AG04449 (cell line): ENCODE data around the gene PPP1R9B.
A peak's percentile ranks its signal among the peaks of the same experiment; 100 is the strongest.

Source experiments
- CTCF ChIA-PET: fragments of 350-600 bp; formaldehyde crosslinking; extraction: SDS; loops from one replicate; lab custom pipeline; 2021; ENCODE audit warnings: antibody characterized with exemption; lab: Yijun Ruan, JAX
- POLR2A ChIA-PET: fragments of 400-600, 350-600 bp; formaldehyde crosslinking; extraction: SDS; loops from one replicate; lab custom pipeline; 2020; ENCODE audit warnings: antibody characterized with exemption, inconsistent platforms; lab: Yijun Ruan, JAX
- DNase-seq: peaks from one replicate; pipeline ENCODE4 v3.0.0-alpha.2; 2010; ENCODE audit warnings: low read depth, low spot score
- H3K4me3 ChIP-seq: 2 replicates; pipeline ENCODE4 v1.5.1; 2011; ENCODE audit warnings: low read depth, mild to moderate bottlenecking, control low read depth, low read length
- TF ChIP-seq, protein P1 (sequence below): IDR thresholded peaks from one replicate; pipeline ENCODE4 v1.5.1; 2011; ENCODE audit warnings: mild to moderate bottlenecking, moderate library complexity, low read length, control low read depth, inconsistent platforms; ENCODE audit not compliant: insufficient read depth; ENCODE audit errors: missing control alignments

The PPP1R9B gene

DNA sequence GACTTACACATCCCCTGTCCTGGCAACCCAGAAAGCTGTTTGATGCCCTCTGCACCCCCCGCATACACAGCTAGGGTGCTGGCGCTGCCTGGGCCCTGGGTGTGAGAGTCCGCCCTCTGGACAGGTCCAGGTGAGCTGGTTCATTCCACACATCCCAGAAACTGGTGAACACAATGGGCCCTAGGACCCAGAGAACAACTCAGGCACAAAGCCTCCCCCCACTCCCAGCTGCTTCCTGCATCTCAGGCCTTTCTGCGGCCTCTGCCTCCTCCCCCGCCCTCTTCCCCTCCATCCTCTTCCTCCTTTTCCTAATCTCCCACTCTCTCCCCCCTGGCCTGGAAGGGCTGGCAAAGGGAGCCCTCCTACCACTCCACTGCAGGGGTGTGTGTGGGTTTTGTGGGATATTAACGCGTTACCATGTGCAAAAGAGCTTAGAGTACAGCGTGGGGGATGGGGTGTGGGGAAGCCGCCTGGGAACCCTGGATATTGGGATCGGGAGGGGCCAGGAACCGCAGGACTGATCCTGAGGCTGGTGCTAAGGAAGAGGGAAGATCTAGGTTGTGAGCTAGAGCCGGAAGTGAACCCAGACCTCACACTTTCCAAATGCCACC is 1.6 kb upstream of the PPP1R9B start:
- ChIA-PET CTCF (interaction anchor here (0.8 to 11.9 kb wide), 17 partner anchors 9 to 144 kb away, joined by 3 to 143 read pairs (median 7); partner anchors contain the start of genes PDK2, SAMD14 and SGCA), POLR2A (interaction anchor here (0.6 to 2.1 kb wide), 10 partner anchors 9 to 787 kb away, joined by 3 to 25 read pairs (median 4); partner anchors contain the start of genes COL1A1 and SAMD14)
- H3K4me3 ChIP-seq: peak overlapping the region; percentile 77
- TF ChIP-seq, protein P1, sequence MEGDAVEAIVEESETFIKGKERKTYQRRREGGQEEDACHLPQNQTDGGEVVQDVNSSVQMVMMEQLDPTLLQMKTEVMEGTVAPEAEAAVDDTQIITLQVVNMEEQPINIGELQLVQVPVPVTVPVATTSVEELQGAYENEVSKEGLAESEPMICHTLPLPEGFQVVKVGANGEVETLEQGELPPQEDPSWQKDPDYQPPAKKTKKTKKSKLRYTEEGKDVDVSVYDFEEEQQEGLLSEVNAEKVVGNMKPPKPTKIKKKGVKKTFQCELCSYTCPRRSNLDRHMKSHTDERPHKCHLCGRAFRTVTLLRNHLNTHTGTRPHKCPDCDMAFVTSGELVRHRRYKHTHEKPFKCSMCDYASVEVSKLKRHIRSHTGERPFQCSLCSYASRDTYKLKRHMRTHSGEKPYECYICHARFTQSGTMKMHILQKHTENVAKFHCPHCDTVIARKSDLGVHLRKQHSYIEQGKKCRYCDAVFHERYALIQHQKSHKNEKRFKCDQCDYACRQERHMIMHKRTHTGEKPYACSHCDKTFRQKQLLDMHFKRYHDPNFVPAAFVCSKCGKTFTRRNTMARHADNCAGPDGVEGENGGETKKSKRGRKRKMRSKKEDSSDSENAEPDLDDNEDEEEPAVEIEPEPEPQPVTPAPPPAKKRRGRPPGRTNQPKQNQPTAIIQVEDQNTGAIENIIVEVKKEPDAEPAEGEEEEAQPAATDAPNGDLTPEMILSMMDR: no peak
- DNase-seq: no peak

DNA sequence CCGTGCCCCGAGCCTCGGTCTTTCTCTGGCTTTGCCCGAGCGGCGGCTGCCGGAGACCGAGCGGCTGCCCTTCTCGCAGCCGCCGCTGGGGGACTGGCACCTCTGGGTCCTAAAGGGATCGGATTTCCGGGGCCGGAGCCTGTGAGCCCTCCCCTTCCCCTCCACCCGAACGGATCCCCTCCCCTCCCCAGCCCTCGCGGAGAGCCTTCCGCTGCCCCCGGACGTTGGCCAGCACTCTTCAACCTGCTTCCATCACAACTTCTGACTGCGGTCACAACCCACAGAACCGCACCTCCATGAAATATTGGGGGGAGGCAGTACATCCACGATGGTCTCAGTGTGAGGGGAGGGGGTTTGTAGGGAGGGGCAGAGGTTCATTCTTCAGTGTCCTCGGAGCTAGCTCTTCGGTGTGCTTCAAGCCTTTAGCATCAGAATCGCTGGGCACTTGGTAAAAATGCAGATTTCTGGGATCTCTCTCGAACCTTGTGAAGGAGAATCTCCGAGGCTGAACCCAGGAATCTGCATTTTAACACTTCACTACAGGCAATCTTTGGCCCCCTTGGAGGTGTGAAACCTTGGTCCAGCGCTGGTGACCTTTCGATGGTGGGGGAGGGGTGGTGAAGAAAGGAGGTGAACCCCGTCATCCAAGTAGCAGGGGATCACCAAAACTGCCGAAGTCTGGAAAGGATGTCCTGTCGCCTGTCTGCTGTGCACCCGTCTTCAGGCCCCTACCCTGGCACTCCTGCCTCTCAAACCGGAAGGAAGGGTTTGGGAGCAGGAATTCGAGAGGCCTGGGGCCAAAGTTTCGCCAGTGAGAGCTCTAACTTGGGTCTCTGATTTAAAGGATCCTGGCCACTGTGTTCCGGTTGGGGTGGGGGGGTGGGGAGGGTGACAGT is 812 bp upstream of the PPP1R9B start:
- no peak for DNase-seq
- TF ChIP-seq, protein P1: peak; percentile 81
- ChIA-PET POLR2A (interaction anchor here (0.6 to 2.1 kb wide), 9 partner anchors 9 to 142 kb away, joined by 3 to 25 read pairs (median 4); partner anchors contain the start of genes COL1A1 and SAMD14), CTCF (interaction anchor here (1.0 to 11.9 kb wide), 16 partner anchors 9 to 144 kb away, joined by 4 to 143 read pairs (median 8); partner anchors contain the start of genes PDK2, SAMD14 and SGCA)
- peak overlapping the region; percentile 77 for H3K4me3 ChIP-seq

DNA sequence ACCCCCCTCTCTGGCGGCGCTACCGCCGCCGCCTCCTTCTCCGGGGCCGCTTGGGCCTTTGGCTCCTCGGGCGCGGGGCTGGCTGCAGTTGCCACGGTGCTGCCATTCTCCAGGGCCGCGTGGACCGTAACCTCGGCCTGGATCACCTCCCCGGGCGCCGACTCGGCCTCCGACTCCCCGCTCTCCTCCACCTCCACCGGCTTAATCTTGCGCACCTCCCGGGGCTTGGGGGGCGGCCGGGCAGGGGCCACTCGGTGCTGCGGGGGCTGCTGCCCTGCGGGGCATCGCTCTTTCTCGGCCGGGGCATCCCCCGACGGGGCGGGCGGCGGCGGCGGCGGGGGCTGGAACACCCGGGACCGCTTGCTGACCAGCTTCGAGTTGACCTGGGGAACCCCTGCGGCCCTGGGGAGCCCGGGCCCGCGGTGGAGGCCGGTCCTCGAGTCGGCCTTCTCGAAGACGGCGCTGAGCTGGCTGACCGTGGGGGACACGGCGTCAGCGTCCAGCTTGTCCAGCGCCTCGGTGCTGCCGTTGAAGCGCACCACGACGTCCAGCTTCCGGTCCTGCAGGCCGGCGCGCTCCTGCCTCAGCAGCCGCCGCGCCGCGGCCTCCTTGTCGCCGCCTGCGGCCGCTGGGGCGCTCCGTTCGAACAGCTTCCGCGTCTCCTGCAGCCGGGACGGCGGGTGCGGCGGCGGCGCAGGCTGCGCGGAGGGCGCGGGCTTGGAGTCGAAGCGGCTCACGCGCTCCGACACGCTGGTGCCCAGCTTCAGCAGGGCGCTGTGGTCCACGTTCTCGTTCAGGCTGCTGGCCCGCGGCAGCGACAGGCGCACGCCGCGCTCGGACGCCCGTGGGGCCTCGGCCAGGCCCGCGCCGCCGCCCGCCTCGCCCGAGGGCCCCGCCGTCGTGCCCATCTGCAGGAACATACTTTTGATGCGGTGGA is 792 bp downstream of the PPP1R9B start:
- TF ChIP-seq, protein P1: no peak
- H3K4me3 ChIP-seq: peak overlapping the region; percentile 77
- no peak for DNase-seq
- CTCF ChIA-PET: interaction anchor here (0.9 to 11.9 kb wide), 14 partner anchors 9 to 146 kb away, joined by 3 to 143 read pairs (median 4); partner anchors contain the start of gene SAMD14
- POLR2A ChIA-PET: interaction anchor here (0.7 to 1.3 kb wide), 3 partner anchors 13 to 52 kb away, joined by 3 read pairs; no protein-coding TSS in a partner anchor

DNA sequence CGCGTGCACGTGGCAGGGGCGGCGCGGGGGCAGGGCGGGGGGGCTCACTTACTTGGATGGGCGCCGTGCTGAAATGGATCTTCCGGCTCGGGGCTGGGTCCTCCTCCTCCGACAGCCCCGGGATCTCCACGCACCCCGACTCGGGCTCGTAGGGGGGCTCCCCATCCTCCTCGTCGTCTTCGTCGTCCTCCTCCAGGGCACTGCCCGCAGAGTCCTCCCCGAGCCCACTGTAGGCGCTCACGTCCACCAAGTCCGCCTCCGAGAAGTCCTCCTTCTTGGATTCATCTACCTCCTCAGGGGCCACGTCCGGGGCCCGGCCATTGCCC is 1.4 kb downstream of the PPP1R9B start:
- POLR2A ChIA-PET: interaction anchor here (0.7 to 1.3 kb wide), 2 partner anchors 12 to 61 kb away, joined by 3 read pairs; no protein-coding TSS in a partner anchor
- CTCF ChIA-PET: interaction anchor here (1.1 to 11.9 kb wide), 11 partner anchors 9 to 147 kb away, joined by 3 to 143 read pairs (median 4); partner anchors contain the start of gene SAMD14
- DNase-seq: no peak
- TF ChIP-seq, protein P1: no peak
- H3K4me3 ChIP-seq: peak overlapping the region; percentile 77

DNA sequence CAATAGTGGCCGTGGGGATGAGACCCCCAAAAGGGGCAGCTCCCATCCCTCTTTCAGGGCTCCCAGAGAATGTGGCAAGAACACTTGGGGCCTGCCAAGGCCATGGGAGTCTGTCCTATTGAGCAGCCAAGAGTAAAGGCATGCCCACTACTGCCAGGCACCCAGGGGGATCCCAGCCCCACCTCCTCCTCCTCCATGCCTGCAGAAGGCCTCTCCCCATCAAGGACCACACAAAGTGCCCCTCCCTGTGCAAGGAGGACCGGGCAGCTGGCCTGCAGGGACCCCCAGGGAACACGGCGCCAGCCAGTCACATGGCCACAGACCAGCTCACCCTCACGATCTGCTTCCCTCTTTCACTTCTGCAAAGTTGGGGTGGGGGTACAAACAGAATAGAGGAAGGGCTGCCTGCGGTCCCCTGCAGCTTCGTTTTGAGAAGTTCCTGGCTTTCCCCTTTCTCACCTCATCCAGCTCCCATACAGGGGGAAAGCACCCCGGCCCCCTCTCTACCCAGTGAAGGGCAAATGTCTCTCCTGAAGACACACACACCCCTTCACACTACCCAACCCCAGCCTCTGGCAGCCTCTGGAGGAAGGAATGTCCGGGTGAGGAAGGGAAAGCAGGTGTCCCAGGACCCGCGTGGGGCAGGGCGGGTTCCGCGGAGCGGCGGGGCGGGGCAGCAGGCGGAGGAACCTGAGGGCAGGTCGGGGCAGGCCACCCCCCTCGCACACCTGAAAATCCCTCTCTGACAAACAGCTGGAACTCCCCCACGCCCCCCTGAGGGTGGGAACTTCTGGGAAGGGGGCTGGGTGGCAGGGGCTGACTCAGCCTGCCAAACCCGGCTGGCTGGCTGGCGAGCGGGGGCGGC is 2.0 kb downstream of the PPP1R9B start:
- POLR2A ChIA-PET: interaction anchor here (0.5 to 1.3 kb wide), 4 partner anchors 12 to 62 kb away, joined by 3 to 5 read pairs (median 4); partner anchors contain the start of gene COL1A1
- CTCF ChIA-PET: interaction anchor here (0.7 to 11.9 kb wide), 18 partner anchors 9 to 147 kb away, joined by 3 to 143 read pairs (median 4); partner anchors contain the start of genes SAMD14 and SGCA
- no peak for DNase-seq
- TF ChIP-seq, protein P1: peak; percentile 60
- H3K4me3 ChIP-seq: peak overlapping the region; percentile 77
